Liver (tissue), 9 donors: ENCODE measurements around the gene ATP6V1F. TPM values are rescaled to one million over a fixed set of nuclear protein-coding genes. Genes with fewer than 3 reads are reported as not detected.

Experiments
- DNase-seq: peaks from one replicate; pipeline ENCODE4 v3.0.0-alpha.2; 2017; ENCODE audit warnings: low spot score
- H3K27ac ChIP-seq, 2 donors: one replicate each; pipeline ENCODE4 v1.7.0; 2013; ENCODE audit warnings: inconsistent platforms in 2 of 2, low read length in 2 of 2, control low read depth in 1 of 2, low read depth in 1 of 2, mild to moderate bottlenecking in 1 of 2
- H3K27me3 ChIP-seq, 4 donors: one replicate each; pipeline versions ENCODE4 v1.6.1 to v1.7.0; 2013; ENCODE audit warnings: low read length in 3 of 4, inconsistent platforms in 1 of 4, mild to moderate bottlenecking in 1 of 4, moderate library complexity in 1 of 4; ENCODE audit not compliant: control insufficient read depth in 4 of 4, insufficient read depth in 4 of 4
- H3K36me3 ChIP-seq, 4 donors: one replicate each; pipeline versions ENCODE4 v1.6.1 to v1.7.0; 2013; ENCODE audit warnings: low read length in 3 of 4, mild to moderate bottlenecking in 3 of 4, low read depth in 1 of 4, moderate library complexity in 1 of 4; ENCODE audit not compliant: control insufficient read depth in 4 of 4, insufficient read depth in 3 of 4
- H3K4me1 ChIP-seq, 4 donors: one replicate each; pipeline versions ENCODE4 v1.6.1 to v1.7.0; 2013; ENCODE audit warnings: low read length in 3 of 4, mild to moderate bottlenecking in 3 of 4, moderate library complexity in 1 of 4; ENCODE audit not compliant: control insufficient read depth in 4 of 4, insufficient read depth in 4 of 4
- H3K4me3 ChIP-seq, 3 donors: one replicate each; pipeline versions ENCODE4 v1.6.1 to v1.7.0; 2013; ENCODE audit warnings: low read length in 3 of 3, control low read depth in 1 of 3, low read depth in 1 of 3, mild to moderate bottlenecking in 1 of 3
- H3K9ac ChIP-seq, 2 donors: one replicate each; pipeline ENCODE4 v1.7.0; 2013; ENCODE audit warnings: low read length in 2 of 2, mild to moderate bottlenecking in 2 of 2, moderate library complexity in 2 of 2, control low read depth in 1 of 2, low read depth in 1 of 2
- H3K9me3 ChIP-seq, 4 donors: one replicate each; pipeline versions ENCODE4 v1.6.1 to v1.7.0; 2013; ENCODE audit warnings: low read length in 3 of 4; ENCODE audit not compliant: control insufficient read depth in 4 of 4
- EGR1 ChIP-seq, 2 donors: IDR thresholded peaks; 2 replicates each; pipeline ENCODE4 v1.6.1; 2016 to 2018; ENCODE audit warnings: antibody characterized with exemption in 2 of 2, low read depth in 2 of 2
- FOXA1 ChIP-seq: IDR thresholded peaks from 2 replicates; pipeline ENCODE4 v1.6.1; 2016; ENCODE audit warnings: antibody characterized with exemption
- FOXA2 ChIP-seq: IDR thresholded peaks from 2 replicates; pipeline ENCODE4 v1.6.1; 2016; ENCODE audit warnings: antibody characterized with exemption
- GABPA ChIP-seq, 2 donors: IDR thresholded peaks in 1 of 2; conservative IDR thresholded peaks in 1 of 2; 2 replicates each; pipeline ENCODE4 v1.6.1; 2016; ENCODE audit warnings: antibody characterized with exemption in 2 of 2, mild to moderate bottlenecking in 1 of 2, moderate library complexity in 1 of 2
- HNF4G ChIP-seq: IDR thresholded peaks from 2 replicates; pipeline ENCODE4 v1.6.1; 2016; ENCODE audit warnings: antibody characterized with exemption
- JUND ChIP-seq, 2 donors: IDR thresholded peaks; 2 replicates each; pipeline ENCODE4 v1.6.1; 2016; ENCODE audit warnings: antibody characterized with exemption in 2 of 2
- NR2F2 ChIP-seq: IDR thresholded peaks from 2 replicates; pipeline ENCODE4 v1.6.1; 2016; ENCODE audit warnings: antibody characterized with exemption
- REST ChIP-seq: IDR thresholded peaks from 2 replicates; pipeline ENCODE4 v1.6.1; 2016; ENCODE audit warnings: antibody characterized with exemption, mild to moderate bottlenecking
- RXRA ChIP-seq, 2 donors: IDR thresholded peaks; 2 replicates each; pipeline ENCODE4 v1.6.1; 2017 to 2018; ENCODE audit warnings: antibody characterized with exemption in 2 of 2, mild to moderate bottlenecking in 1 of 2
- SP1 ChIP-seq: IDR thresholded peaks from 2 replicates; pipeline ENCODE4 v1.6.1; 2018; ENCODE audit warnings: antibody characterized with exemption, mild to moderate bottlenecking
- TAF1 ChIP-seq: conservative IDR thresholded peaks from 2 replicates; pipeline ENCODE4 v1.6.1; 2016; ENCODE audit warnings: antibody characterized with exemption, mild to moderate bottlenecking
- YY1 ChIP-seq: IDR thresholded peaks from 2 replicates; pipeline ENCODE4 v1.6.1; 2016; ENCODE audit warnings: antibody characterized with exemption, mild to moderate bottlenecking
- WGBS: extraction: QIAGEN DNeasy Blood & Tissue Kit; methylation state at CpG from one replicate; pipeline ENCODE4 v1.1.7; 2013; 5-methylcytosine and 5-hydroxymethylcytosine counted together
- polyA plus RNA-seq, 2 donors: library from polyadenylated mRNA; stranded (reverse) in 1 of 2; unstranded in 1 of 2; fragments of 200-250 nt in 1 of 2; fragments of >200 nt in 1 of 2; fragmentation: Nextera tagmentation in 1 of 2; extraction: Ambion mirVana in 1 of 2; gene quantifications; one replicate each; pipeline versions ENCODE4 v1.2.1 to v1.2.3, GENCODE V29; 2013 to 2015
- total RNA-seq, 2 donors: library from RNA; depleted of rRNA; stranded (reverse); fragments of >200 nt; gene quantifications; one replicate each; pipeline ENCODE4 v1.2.3, GENCODE V29; 2014
- TF ChIP-seq, protein P1 (sequence below): IDR thresholded peaks from 2 replicates; pipeline ENCODE4 v1.6.1; 2016; ENCODE audit warnings: antibody characterized with exemption
- TF ChIP-seq, protein P2 (sequence below): IDR thresholded peaks from 2 replicates; pipeline ENCODE4 v1.6.1; 2016; ENCODE audit warnings: antibody characterized with exemption
- TF ChIP-seq, protein P3 (sequence below): IDR thresholded peaks from 2 replicates; pipeline ENCODE4 v1.6.1; 2016; ENCODE audit warnings: antibody characterized with exemption
- TF ChIP-seq, protein P4 (sequence below): fragments of 150-350 bp; IDR thresholded peaks from 2 replicates; pipeline ENCODE4 v1.5.1; 2017; ENCODE audit warnings: improper control_type of control experiment, low read depth, low read length; ENCODE audit not compliant: missing input control
- donor health status: healthy.
- donor health status: healthy.
- donor health status: healthy.
- donor health status: healthy.
- donor health status: healthy.

Gene ATP6V1F
- total and polyA plus RNA-seq, 4 donors, result 23.1 to 111 (median 47.1) TPM

- Histone ChIP-seq H3K4me1 (peaks cover 3 to 13% (median 7%) of the 10 kb centered on the region in 4 donors), H3K9me3 (no peaks in the 10 kb centered on the region), H3K27ac (no peak overlapping the region), H3K9ac (no peak overlapping the region), H3K4me3 (no peak overlapping the region), H3K36me3 (no peaks in the 10 kb centered on the region), H3K27me3 (peaks cover 0 to 5% (median 0%) of the 10 kb centered on the region in 4 donors)
- DNase-seq, result no peak
- 33% methylated on average over 22 of the region's 22 CpGs for WGBS
- no peak for TF ChIP-seq GABPA (IDR thresholded peaks at IDR 0.05 in 1 of 2, conservative IDR thresholded peaks at IDR 0.05 in 1 of 2)
- TF ChIP-seq REST, result no peak
- TF ChIP-seq, protein P1, sequence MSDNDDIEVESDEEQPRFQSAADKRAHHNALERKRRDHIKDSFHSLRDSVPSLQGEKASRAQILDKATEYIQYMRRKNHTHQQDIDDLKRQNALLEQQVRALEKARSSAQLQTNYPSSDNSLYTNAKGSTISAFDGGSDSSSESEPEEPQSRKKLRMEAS, result no peak
- no peak for TF ChIP-seq FOXA1
- no peak for TF ChIP-seq JUND (IDR thresholded peaks at IDR 0.05)
- no peak for TF ChIP-seq HNF4G
- TF ChIP-seq EGR1 (IDR thresholded peaks at IDR 0.05; ENCODE audit: low read depth in 2 of 2), result no peak
- TF ChIP-seq, protein P2, sequence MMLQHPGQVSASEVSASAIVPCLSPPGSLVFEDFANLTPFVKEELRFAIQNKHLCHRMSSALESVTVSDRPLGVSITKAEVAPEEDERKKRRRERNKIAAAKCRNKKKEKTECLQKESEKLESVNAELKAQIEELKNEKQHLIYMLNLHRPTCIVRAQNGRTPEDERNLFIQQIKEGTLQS, result no peak
- TF ChIP-seq, protein P3, sequence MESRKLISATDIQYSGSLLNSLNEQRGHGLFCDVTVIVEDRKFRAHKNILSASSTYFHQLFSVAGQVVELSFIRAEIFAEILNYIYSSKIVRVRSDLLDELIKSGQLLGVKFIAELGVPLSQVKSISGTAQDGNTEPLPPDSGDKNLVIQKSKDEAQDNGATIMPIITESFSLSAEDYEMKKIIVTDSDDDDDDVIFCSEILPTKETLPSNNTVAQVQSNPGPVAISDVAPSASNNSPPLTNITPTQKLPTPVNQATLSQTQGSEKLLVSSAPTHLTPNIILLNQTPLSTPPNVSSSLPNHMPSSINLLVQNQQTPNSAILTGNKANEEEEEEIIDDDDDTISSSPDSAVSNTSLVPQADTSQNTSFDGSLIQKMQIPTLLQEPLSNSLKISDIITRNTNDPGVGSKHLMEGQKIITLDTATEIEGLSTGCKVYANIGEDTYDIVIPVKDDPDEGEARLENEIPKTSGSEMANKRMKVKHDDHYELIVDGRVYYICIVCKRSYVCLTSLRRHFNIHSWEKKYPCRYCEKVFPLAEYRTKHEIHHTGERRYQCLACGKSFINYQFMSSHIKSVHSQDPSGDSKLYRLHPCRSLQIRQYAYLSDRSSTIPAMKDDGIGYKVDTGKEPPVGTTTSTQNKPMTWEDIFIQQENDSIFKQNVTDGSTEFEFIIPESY, result no peak
- TF ChIP-seq, protein P4, sequence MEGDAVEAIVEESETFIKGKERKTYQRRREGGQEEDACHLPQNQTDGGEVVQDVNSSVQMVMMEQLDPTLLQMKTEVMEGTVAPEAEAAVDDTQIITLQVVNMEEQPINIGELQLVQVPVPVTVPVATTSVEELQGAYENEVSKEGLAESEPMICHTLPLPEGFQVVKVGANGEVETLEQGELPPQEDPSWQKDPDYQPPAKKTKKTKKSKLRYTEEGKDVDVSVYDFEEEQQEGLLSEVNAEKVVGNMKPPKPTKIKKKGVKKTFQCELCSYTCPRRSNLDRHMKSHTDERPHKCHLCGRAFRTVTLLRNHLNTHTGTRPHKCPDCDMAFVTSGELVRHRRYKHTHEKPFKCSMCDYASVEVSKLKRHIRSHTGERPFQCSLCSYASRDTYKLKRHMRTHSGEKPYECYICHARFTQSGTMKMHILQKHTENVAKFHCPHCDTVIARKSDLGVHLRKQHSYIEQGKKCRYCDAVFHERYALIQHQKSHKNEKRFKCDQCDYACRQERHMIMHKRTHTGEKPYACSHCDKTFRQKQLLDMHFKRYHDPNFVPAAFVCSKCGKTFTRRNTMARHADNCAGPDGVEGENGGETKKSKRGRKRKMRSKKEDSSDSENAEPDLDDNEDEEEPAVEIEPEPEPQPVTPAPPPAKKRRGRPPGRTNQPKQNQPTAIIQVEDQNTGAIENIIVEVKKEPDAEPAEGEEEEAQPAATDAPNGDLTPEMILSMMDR, result no peak
- no peak for TF ChIP-seq FOXA2
- no peak for TF ChIP-seq SP1
These were observed 30.4 kb upstream of the ATP6V1F start for GRCh38 chr7:128831994-128832879.

- no peak overlapping the region for H3K27ac ChIP-seq
- H3K27me3 ChIP-seq, result peaks cover 0 to 5% (median 0%) of the 10 kb centered on the region in 4 donors
- H3K4me1 ChIP-seq, result peaks cover 3 to 13% (median 7%) of the 10 kb centered on the region in 4 donors
- TF ChIP-seq FOXA2 (no peak), RXRA (IDR thresholded peaks at IDR 0.05) (no peak), HNF4G (no peak), EGR1 (IDR thresholded peaks at IDR 0.05; ENCODE audit: low read depth in 2 of 2) (no peak), NR2F2 (no peak), YY1 (no peak), REST (no peak), TAF1 (no peak), GABPA (IDR thresholded peaks at IDR 0.05 in 1 of 2, conservative IDR thresholded peaks at IDR 0.05 in 1 of 2) (no peak), JUND (IDR thresholded peaks at IDR 0.05) (no peak), SP1 (no peak)
- TF ChIP-seq, protein P2, result no peak
- TF ChIP-seq, protein P3, result no peak
These were observed 29.8 kb upstream of the ATP6V1F start for GRCh38 chr7:128832880-128833147.

More at GRCh38 chr7:128832880-128833147, 29.8 kb upstream of the ATP6V1F start:
- H3K36me3 ChIP-seq, result no peaks in the 10 kb centered on the region
- no peak overlapping the region for H3K4me3 ChIP-seq
- H3K9me3 ChIP-seq, result no peaks in the 10 kb centered on the region
- no peak overlapping the region for H3K9ac ChIP-seq
- no peak for DNase-seq
- 29% methylated on average over 2 of the region's 2 CpGs for WGBS
